Fibroblast of lung (primary cell): ENCODE measurements around the gene PPP5C. TPM values are rescaled to one million over a fixed set of nuclear protein-coding genes. Genes with fewer than 3 reads are reported as not detected.

ENCODE experiments used
- DNase-seq, 2 donors: peaks; one replicate each; pipeline versions ENCODE4 v3.0.0 to v3.0.0-alpha.2; 2010; ENCODE audit warnings: low read depth in 2 of 2
- H2AFZ ChIP-seq: 2 replicates; pipeline ENCODE4 v1.5.1; 2012; ENCODE audit warnings: low read length, control low read depth, inconsistent platforms
- H3K27ac ChIP-seq: 2 replicates; pipeline ENCODE4 v1.5.1; 2011; ENCODE audit warnings: low read length, control low read depth; ENCODE audit not compliant: insufficient read depth
- H3K27me3 ChIP-seq: 2 replicates; pipeline ENCODE4 v1.5.1; 2011; ENCODE audit warnings: mild to moderate bottlenecking, low read length; ENCODE audit not compliant: control insufficient read depth, insufficient read depth
- H3K36me3 ChIP-seq: 2 replicates; pipeline ENCODE4 v1.5.1; 2011; ENCODE audit warnings: low read length; ENCODE audit not compliant: control insufficient read depth, insufficient read depth
- H3K4me1 ChIP-seq: 2 replicates; pipeline ENCODE4 v1.5.1; 2011; ENCODE audit warnings: low read length; ENCODE audit not compliant: control insufficient read depth, insufficient read depth; ENCODE audit errors: extremely low read depth
- H3K4me2 ChIP-seq: 2 replicates; pipeline ENCODE4 v1.5.1; 2011; ENCODE audit warnings: low read length, control low read depth; ENCODE audit not compliant: insufficient read depth; ENCODE audit errors: extremely low read depth
- H3K4me3 ChIP-seq, 4 experiments: fragments of 200-600 bp in 1 of 4; sonication (generic) in 1 of 4; replicated peaks in 1 of 4; 2 replicates each; pipeline ENCODE4 v1.5.1; 2011 to 2016; ENCODE audit warnings: low read length in 4 of 4, low read depth in 3 of 4, mild to moderate bottlenecking in 3 of 4, control low read depth in 2 of 4, inconsistent platforms in 1 of 4, mixed read lengths in 1 of 4; ENCODE audit not compliant: insufficient read depth in 1 of 4; ENCODE audit errors: control extremely low read depth in 1 of 4
- H3K79me2 ChIP-seq: 2 replicates; pipeline ENCODE4 v1.5.1; 2012; ENCODE audit warnings: mild to moderate bottlenecking, low read length, inconsistent platforms; ENCODE audit not compliant: control insufficient read depth, insufficient read depth
- H3K9ac ChIP-seq: 2 replicates; pipeline ENCODE4 v1.5.1; 2011; ENCODE audit warnings: mild to moderate bottlenecking, low read length, control low read depth; ENCODE audit not compliant: insufficient read depth
- H3K9me3 ChIP-seq: 2 replicates; pipeline ENCODE4 v1.5.1; 2012; ENCODE audit warnings: low read depth, low read length; ENCODE audit not compliant: control insufficient read depth, insufficient read depth
- H4K20me1 ChIP-seq: 2 replicates; pipeline ENCODE4 v1.5.1; 2011; ENCODE audit warnings: low read length; ENCODE audit not compliant: control insufficient read depth, insufficient read depth; ENCODE audit errors: extremely low read depth
- CTCF ChIP-seq, 2 donors: IDR thresholded peaks in 1 of 2; conservative IDR thresholded peaks in 1 of 2; 1 replicate in 1 of 2; 2 replicates in 1 of 2; pipeline ENCODE4 v1.5.1; 2011 to 2012; ENCODE audit warnings: low read length in 2 of 2, control low read depth in 1 of 2, inconsistent platforms in 1 of 2, low read depth in 1 of 2, mild to moderate bottlenecking in 1 of 2
- EZH2 ChIP-seq: IDR thresholded peaks from 2 replicates; pipeline ENCODE4 v1.5.1; 2012; ENCODE audit warnings: low read length, control low read depth, mild to moderate bottlenecking; ENCODE audit errors: missing control alignments
- polyA plus RNA-seq, 2 donors: library from polyadenylated mRNA; depleted of rRNA in 1 of 2; stranded (reverse) in 1 of 2; unstranded in 1 of 2; fragments of >200 nt; gene quantifications; 2 replicates each; pipeline ENCODE4 v1.2.1, GENCODE V29; 2011 to 2012; ENCODE audit warnings: missing spikeins in 1 of 2
- total RNA-seq: library from RNA; depleted of rRNA; stranded (reverse); fragments of >200 nt; gene quantifications from 2 replicates; pipeline ENCODE4 v1.2.1, GENCODE V29; 2014

PPP5C gene
- total and polyA plus RNA-seq, 2 donors (not counting 1 experiment from before 2014, with no cell fraction given) = 46.9 to 94.1 TPM

- DNase-seq = peak; percentile 78 to 80
- peaks cover 15% of the 10 kb centered on the region for H3K4me1 ChIP-seq
- H3K4me2 ChIP-seq = peak overlapping the region; percentile 37
- peaks cover 13% of the 10 kb centered on the region for H3K36me3 ChIP-seq
- no peaks in the 10 kb centered on the region for H3K9me3 ChIP-seq
- H2AFZ ChIP-seq = no peak overlapping the region
- TF ChIP-seq EZH2 = no peak
- TF ChIP-seq CTCF (conservative IDR thresholded peaks at IDR 0.05 in 1 of 2, IDR thresholded peaks at IDR 0.05 in 1 of 2; ENCODE audit: low read depth in 1 of 2, low read length in 2 of 2) = no peak
- H3K9ac ChIP-seq = no peak overlapping the region
- no peaks in the 10 kb centered on the region for H3K27me3 ChIP-seq
- peaks cover 21% of the 10 kb centered on the region for H3K79me2 ChIP-seq
- H3K4me3 ChIP-seq = no peak overlapping the region
- H4K20me1 ChIP-seq = no peaks in the 10 kb centered on the region
- peak overlapping the region; percentile 59 for H3K27ac ChIP-seq
Measured at GRCh38 chr19:46378268-46378667, 31.4 kb downstream of the PPP5C start.

- Histone ChIP-seq H3K9me3 (no peaks in the 10 kb centered on the region), H3K27ac (no peak overlapping the region), H4K20me1 (no peaks in the 10 kb centered on the region), H3K27me3 (no peaks in the 10 kb centered on the region), H3K4me3 (no peak overlapping the region), H2AFZ (no peak overlapping the region), H3K9ac (no peak overlapping the region), H3K4me1 (peaks cover 9% of the 10 kb centered on the region), H3K4me2 (no peak overlapping the region), H3K79me2 (peaks cover 11% of the 10 kb centered on the region), H3K36me3 (peaks cover 18% of the 10 kb centered on the region)
- DNase-seq = no peak
- TF ChIP-seq EZH2 = no peak
Measured at GRCh38 chr19:46380690-46381089, 33.8 kb downstream of the PPP5C start.

- TF ChIP-seq EZH2 (no peak), CTCF (conservative IDR thresholded peaks at IDR 0.05 in 1 of 2, IDR thresholded peaks at IDR 0.05 in 1 of 2; ENCODE audit: low read depth in 1 of 2, low read length in 2 of 2) (no peak)
- Histone ChIP-seq H3K4me2 (no peak overlapping the region), H3K27me3 (no peaks in the 10 kb centered on the region), H3K4me1 (peaks cover 9% of the 10 kb centered on the region), H2AFZ (no peak overlapping the region), H3K27ac (no peak overlapping the region), H4K20me1 (no peaks in the 10 kb centered on the region), H3K9ac (no peak overlapping the region), H3K79me2 (peaks cover 11% of the 10 kb centered on the region), H3K36me3 (peaks cover 19% of the 10 kb centered on the region), H3K4me3 (no peak overlapping the region), H3K9me3 (no peaks in the 10 kb centered on the region)
- no peak for DNase-seq
Measured at GRCh38 chr19:46381346-46381745, 34.5 kb downstream of the PPP5C start.
